ENCODE results near the gene SLC13A4.
A peak's percentile ranks its signal among the peaks of the same experiment; 100 is the strongest.

SLC13A4 gene

DNA sequence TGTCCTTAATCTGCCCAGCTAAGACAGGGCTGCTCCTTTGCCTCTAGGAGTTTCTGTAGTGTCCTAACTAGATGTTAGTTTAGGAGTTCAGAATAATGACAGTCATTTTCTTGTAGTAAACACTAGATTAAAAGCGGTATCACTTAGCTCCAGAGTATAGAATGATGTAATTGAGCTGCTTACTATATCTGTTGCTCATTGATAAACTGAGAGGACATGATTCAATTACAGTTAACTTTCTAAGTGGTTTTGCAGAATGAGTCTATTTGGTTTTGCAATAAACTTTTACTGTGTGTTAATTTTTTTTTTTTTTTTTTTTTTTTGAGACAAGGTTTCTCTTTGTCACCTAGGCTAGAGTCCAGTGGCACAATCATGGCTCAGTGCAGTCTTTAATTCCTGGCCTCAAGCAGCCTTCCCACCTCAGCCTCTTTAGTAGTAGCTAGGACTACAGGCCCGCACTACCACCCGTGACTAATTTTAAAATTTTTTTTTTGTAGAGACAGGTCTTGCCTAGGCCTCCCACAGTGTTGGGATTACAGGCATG lies 63.9 kb downstream of the SLC13A4 start (continued):
- TF ChIP-seq, protein P1, sequence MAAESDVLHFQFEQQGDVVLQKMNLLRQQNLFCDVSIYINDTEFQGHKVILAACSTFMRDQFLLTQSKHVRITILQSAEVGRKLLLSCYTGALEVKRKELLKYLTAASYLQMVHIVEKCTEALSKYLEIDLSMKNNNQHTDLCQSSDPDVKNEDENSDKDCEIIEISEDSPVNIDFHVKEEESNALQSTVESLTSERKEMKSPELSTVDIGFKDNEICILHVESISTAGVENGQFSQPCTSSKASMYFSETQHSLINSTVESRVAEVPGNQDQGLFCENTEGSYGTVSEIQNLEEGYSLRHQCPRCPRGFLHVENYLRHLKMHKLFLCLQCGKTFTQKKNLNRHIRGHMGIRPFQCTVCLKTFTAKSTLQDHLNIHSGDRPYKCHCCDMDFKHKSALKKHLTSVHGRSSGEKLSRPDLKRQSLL (tag by site-specific recombination; IDR thresholded peaks at IDR 0.05) = peak; percentile 56; the same call in 1 of the 2 replicates
- TF ChIP-seq, protein P2, sequence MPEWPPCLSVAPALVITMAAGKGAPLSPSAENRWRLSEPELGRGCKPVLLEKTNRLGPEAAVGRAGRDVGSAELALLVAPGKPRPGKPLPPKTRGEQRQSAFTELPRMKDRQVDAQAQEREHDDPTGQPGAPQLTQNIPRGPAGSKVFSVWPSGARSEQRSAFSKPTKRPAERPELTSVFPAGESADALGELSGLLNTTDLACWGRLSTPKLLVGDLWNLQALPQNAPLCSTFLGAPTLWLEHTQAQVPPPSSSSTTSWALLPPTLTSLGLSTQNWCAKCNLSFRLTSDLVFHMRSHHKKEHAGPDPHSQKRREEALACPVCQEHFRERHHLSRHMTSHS (tag by site-specific recombination; IDR thresholded peaks at IDR 0.05) = no peak
- TF ChIP-seq, protein P3, sequence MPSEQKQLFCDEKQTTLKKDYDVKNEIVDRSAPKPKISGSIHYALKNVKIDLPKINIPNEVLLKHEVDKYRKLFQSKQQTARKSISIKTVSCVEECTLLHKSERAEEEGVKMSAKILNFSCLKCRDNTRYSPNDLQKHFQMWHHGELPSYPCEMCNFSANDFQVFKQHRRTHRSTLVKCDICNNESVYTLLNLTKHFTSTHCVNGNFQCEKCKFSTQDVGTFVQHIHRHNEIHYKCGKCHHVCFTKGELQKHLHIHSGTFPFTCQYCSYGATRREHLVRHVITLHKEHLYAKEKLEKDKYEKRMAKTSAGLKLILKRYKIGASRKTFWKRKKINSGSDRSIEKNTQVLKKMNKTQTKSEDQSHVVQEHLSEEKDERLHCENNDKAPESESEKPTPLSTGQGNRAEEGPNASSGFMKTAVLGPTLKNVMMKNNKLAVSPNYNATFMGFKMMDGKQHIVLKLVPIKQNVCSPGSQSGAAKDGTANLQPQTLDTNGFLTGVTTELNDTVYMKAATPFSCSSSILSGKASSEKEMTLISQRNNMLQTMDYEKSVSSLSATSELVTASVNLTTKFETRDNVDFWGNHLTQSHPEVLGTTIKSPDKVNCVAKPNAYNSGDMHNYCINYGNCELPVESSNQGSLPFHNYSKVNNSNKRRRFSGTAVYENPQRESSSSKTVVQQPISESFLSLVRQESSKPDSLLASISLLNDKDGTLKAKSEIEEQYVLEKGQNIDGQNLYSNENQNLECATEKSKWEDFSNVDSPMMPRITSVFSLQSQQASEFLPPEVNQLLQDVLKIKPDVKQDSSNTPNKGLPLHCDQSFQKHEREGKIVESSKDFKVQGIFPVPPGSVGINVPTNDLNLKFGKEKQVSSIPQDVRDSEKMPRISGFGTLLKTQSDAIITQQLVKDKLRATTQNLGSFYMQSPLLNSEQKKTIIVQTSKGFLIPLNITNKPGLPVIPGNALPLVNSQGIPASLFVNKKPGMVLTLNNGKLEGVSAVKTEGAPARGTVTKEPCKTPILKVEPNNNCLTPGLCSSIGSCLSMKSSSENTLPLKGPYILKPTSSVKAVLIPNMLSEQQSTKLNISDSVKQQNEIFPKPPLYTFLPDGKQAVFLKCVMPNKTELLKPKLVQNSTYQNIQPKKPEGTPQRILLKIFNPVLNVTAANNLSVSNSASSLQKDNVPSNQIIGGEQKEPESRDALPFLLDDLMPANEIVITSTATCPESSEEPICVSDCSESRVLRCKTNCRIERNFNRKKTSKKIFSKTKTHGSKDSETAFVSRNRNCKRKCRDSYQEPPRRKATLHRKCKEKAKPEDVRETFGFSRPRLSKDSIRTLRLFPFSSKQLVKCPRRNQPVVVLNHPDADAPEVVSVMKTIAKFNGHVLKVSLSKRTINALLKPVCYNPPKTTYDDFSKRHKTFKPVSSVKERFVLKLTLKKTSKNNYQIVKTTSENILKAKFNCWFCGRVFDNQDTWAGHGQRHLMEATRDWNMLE (tag by site-specific recombination; conservative IDR thresholded peaks at IDR 0.05; ENCODE audit: low read depth) = no peak; the same call in 1 of the 2 replicates
- no peak for TF ChIP-seq ZNF354C (tag by site-specific recombination; IDR thresholded peaks at IDR 0.05; ENCODE audit: borderline replicate concordance, low read depth)
- TF ChIP-seq, protein P4, sequence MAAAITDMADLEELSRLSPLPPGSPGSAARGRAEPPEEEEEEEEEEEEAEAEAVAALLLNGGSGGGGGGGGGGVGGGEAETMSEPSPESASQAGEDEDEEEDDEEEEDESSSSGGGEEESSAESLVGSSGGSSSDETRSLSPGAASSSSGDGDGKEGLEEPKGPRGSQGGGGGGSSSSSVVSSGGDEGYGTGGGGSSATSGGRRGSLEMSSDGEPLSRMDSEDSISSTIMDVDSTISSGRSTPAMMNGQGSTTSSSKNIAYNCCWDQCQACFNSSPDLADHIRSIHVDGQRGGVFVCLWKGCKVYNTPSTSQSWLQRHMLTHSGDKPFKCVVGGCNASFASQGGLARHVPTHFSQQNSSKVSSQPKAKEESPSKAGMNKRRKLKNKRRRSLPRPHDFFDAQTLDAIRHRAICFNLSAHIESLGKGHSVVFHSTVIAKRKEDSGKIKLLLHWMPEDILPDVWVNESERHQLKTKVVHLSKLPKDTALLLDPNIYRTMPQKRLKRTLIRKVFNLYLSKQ (tag by site-specific recombination; IDR thresholded peaks at IDR 0.05; ENCODE audit: borderline replicate concordance) = no peak
- TF ChIP-seq ZNF214 (tag by site-specific recombination; IDR thresholded peaks at IDR 0.05; ENCODE audit: borderline replicate concordance) = no peak
- TF ChIP-seq ZNF610 (tag by site-specific recombination; IDR thresholded peaks at IDR 0.05; ENCODE audit: borderline replicate concordance) = no peak
- TF ChIP-seq ZNF776 (tag by site-specific recombination; IDR thresholded peaks at IDR 0.05; ENCODE audit: borderline replicate concordance) = no peak
- TF ChIP-seq, protein P5, sequence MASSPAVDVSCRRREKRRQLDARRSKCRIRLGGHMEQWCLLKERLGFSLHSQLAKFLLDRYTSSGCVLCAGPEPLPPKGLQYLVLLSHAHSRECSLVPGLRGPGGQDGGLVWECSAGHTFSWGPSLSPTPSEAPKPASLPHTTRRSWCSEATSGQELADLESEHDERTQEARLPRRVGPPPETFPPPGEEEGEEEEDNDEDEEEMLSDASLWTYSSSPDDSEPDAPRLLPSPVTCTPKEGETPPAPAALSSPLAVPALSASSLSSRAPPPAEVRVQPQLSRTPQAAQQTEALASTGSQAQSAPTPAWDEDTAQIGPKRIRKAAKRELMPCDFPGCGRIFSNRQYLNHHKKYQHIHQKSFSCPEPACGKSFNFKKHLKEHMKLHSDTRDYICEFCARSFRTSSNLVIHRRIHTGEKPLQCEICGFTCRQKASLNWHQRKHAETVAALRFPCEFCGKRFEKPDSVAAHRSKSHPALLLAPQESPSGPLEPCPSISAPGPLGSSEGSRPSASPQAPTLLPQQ (tag by site-specific recombination; IDR thresholded peaks at IDR 0.05) = no peak; the same call in 1 of the 2 replicates
- TF ChIP-seq, protein P6, sequence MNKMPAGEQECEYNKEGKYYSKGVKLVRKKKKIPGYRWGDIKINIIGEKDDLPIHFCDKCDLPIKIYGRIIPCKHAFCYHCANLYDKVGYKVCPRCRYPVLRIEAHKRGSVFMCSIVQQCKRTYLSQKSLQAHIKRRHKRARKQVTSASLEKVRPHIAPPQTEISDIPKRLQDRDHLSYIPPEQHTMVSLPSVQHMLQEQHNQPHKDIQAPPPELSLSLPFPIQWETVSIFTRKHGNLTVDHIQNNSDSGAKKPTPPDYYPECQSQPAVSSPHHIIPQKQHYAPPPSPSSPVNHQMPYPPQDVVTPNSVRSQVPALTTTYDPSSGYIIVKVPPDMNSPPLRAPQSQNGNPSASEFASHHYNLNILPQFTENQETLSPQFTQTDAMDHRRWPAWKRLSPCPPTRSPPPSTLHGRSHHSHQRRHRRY (tag by site-specific recombination; IDR thresholded peaks at IDR 0.05) = no peak
- TF ChIP-seq, protein P7, sequence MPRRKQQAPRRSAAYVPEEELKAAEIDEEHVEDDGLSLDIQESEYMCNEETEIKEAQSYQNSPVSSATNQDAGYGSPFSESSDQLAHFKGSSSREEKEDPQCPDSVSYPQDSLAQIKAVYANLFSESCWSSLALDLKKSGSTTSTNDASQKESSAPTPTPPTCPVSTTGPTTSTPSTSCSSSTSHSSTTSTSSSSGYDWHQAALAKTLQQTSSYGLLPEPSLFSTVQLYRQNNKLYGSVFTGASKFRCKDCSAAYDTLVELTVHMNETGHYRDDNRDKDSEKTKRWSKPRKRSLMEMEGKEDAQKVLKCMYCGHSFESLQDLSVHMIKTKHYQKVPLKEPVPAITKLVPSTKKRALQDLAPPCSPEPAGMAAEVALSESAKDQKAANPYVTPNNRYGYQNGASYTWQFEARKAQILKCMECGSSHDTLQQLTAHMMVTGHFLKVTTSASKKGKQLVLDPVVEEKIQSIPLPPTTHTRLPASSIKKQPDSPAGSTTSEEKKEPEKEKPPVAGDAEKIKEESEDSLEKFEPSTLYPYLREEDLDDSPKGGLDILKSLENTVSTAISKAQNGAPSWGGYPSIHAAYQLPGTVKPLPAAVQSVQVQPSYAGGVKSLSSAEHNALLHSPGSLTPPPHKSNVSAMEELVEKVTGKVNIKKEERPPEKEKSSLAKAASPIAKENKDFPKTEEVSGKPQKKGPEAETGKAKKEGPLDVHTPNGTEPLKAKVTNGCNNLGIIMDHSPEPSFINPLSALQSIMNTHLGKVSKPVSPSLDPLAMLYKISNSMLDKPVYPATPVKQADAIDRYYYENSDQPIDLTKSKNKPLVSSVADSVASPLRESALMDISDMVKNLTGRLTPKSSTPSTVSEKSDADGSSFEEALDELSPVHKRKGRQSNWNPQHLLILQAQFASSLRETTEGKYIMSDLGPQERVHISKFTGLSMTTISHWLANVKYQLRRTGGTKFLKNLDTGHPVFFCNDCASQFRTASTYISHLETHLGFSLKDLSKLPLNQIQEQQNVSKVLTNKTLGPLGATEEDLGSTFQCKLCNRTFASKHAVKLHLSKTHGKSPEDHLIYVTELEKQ (tag by site-specific recombination; IDR thresholded peaks at IDR 0.05; ENCODE audit: borderline replicate concordance) = peak; percentile 63; the same call in 1 of the 2 replicates
- peak; percentile 83 for TF ChIP-seq ZNF24 (tag by site-specific recombination; IDR thresholded peaks at IDR 0.05)
- TF ChIP-seq FEZF1 (tag by site-specific recombination; IDR thresholded peaks at IDR 0.05) = peak; percentile 80
- peak; percentile 76 for TF ChIP-seq ZNF2 (tag by site-specific recombination; IDR thresholded peaks at IDR 0.05)
- no peak for TF ChIP-seq ZNF274 (IDR thresholded peaks at IDR 0.05; ENCODE audit: low read length)
- no peak for TF ChIP-seq ZNF274 (tag by site-specific recombination; IDR thresholded peaks at IDR 0.05; ENCODE audit: borderline replicate concordance)
- TF ChIP-seq ZNF549 (tag by site-specific recombination; IDR thresholded peaks at IDR 0.05) = no peak
- no peak for TF ChIP-seq KLF7 (tag by site-specific recombination; IDR thresholded peaks at IDR 0.05; ENCODE audit: borderline replicate concordance)
- TF ChIP-seq, protein P8, sequence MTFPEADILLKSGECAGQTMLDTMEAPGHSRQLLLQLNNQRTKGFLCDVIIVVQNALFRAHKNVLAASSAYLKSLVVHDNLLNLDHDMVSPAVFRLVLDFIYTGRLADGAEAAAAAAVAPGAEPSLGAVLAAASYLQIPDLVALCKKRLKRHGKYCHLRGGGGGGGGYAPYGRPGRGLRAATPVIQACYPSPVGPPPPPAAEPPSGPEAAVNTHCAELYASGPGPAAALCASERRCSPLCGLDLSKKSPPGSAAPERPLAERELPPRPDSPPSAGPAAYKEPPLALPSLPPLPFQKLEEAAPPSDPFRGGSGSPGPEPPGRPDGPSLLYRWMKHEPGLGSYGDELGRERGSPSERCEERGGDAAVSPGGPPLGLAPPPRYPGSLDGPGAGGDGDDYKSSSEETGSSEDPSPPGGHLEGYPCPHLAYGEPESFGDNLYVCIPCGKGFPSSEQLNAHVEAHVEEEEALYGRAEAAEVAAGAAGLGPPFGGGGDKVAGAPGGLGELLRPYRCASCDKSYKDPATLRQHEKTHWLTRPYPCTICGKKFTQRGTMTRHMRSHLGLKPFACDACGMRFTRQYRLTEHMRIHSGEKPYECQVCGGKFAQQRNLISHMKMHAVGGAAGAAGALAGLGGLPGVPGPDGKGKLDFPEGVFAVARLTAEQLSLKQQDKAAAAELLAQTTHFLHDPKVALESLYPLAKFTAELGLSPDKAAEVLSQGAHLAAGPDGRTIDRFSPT (tag by site-specific recombination; IDR thresholded peaks at IDR 0.05) = no peak; the same call in 1 of the 2 replicates
- TF ChIP-seq ZIC2 (tag by site-specific recombination; IDR thresholded peaks at IDR 0.05) = no peak
- no peak for TF ChIP-seq ZNF514 (tag by site-specific recombination; IDR thresholded peaks at IDR 0.05)
